Activated T-cell treated with anti-CD3 and anti-CD28 coated beads for 24 hours (primary cell): ENCODE results near the gene CMTM4.
"Not testable (repeated sequence)": the region's sequence is repeated elsewhere in the genome, so short reads cannot be mapped to it uniquely, and the experiment has no call there.

Experiments used
- DNase-seq: peaks from one replicate; pipeline ENCODE4 v3.0.0-alpha.2; 2020; ENCODE audit warnings: low read depth

CMTM4 gene

GRCh38 chr16:66641387-66641786, 55.2 kb downstream of the CMTM4 start:
- DNase-seq: no peak

DNA sequence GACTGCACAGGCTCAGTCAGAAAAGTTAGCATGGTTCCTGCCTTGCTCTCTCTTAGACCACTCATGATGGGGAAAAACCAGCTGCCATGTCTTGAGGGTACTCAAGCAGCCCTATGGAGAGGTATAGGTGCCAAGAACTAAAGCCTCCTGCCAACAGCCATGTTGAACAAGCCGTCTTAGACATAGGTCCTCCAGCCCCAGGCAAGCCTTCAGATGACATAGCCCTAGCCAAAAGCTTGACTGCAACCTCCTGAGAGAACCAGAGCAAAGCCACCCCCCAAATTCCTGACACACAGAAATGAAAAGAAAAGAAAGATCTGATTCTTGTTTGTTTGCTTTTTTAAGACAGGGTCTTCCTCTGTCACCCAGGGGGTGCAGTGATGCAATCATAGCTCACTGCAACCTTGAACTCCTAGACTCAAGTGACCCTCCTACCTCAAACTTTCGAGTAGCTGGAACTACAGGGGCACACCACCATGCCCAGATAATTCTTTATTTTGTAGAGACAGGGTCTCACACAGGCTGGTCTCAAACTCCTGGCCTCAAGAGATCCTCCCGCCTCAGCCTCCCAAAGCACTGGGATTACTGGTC, 55.7 kb downstream of the CMTM4 start:
- DNase-seq: no peak

DNA sequence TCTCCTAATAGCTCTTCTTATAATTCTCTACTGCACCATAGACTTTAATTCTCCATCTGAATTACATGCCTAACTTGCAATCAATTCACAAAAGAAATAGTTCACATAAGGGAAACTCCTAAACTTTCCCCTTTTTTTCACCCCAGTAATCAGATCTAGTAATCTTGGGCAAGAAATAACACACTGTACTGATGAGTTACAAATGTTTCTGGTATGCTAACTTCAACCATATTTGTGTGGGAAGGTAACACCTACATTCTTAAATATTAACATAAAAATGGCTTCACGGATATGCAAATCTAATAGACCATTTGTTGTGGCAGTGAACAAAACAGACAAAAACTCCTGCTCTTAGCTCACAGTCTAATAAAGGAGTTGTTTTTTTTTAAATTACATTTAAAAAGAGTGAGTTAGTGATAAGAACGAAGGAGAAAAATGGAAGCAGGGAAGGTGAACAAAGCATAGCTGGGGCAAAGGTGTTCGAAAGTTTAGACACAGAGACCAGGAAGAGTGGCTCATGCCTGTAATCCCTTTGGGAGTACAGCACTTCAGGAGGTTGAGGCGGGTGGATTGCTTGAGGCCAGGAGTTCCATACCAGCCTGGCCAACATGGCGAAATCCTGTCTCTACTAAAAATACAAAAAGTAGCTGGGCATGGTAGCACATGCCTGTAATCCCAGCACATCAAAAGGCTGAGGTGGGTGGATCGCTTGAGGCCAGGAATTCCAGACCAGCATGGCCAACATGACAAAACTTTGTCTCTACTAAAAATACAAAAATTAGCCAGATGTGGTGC, 57.3 kb downstream of the CMTM4 start:
- DNase-seq: no peak

DNA sequence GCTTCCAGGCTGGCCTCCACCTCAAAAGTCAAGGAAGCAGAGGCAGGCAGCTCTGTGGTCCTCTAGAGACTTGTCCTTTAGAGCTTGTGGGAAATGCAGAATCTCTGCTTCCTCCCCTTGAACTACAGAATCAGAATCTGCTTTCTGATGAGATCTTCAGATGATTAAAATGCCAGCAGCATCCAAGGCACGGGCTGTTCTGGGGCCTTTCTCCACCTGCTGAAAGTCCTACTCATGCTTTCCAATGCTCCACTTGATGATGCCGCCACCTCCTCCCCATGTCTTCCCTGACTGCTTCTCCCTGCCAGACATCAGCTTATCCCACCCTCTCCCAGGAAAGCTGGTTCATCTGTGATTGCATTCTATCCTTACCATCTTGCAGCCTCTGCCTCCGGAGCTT, 58.7 kb downstream of the CMTM4 start:
- DNase-seq: no peak

DNA sequence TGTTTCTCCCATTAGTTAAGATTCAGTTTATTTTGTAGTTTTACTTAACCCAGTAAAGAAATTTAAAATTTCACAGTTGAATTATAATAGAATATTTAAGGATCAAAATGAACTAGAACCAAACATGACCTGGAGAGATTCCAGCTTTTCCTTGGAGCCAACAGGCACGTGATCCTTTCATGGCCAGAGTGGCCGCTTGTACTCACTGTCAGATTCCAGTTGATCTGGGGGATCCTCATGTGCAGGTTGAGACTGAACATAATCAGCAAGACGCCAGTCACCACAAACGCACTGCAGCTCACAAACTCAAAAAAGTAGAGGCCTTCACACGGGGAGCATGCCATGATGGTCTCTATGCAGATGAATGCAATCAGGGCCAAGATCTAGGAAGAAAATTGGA, 60.3 kb downstream of the CMTM4 start:
- DNase-seq: no peak

- no peak for DNase-seq
These were observed 61.1 kb downstream of the CMTM4 start for GRCh38 chr16:66635406-66635805.

DNA sequence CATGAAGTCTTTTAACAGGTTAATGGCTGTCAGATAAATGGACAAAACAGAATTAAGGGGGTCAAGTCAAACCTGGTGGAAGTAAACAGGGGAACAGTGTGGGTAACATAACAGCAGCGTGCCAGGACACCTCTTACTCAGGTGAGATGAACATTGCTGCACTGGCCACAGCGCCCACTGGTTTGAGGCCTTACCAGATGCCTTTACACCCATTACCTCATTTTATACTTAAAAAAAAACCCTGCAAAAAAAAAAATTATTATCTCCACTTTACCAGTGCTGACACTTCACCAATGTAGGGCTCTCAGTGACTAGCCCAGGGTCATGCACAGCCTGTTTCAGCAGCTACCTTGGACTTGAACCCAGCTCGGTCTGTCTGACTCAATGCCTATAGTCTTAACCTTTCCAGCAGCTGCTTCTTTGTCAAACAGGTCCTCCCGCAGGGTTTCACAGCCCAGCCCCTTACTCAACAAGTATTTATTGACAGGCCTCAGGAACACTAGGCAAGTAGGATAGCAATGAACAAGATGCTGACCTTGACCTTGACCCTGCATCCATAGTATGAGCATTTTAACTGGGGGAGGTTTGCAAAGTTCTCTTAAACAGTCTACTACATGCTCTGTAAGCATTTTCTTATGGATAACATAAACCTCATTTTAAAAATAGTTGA, 61.9 kb downstream of the CMTM4 start:
- DNase-seq: no peak

- DNase-seq: not testable (repeated sequence)
These were observed 65.0 kb downstream of the CMTM4 start for GRCh38 chr16:66631558-66631957.

DNA sequence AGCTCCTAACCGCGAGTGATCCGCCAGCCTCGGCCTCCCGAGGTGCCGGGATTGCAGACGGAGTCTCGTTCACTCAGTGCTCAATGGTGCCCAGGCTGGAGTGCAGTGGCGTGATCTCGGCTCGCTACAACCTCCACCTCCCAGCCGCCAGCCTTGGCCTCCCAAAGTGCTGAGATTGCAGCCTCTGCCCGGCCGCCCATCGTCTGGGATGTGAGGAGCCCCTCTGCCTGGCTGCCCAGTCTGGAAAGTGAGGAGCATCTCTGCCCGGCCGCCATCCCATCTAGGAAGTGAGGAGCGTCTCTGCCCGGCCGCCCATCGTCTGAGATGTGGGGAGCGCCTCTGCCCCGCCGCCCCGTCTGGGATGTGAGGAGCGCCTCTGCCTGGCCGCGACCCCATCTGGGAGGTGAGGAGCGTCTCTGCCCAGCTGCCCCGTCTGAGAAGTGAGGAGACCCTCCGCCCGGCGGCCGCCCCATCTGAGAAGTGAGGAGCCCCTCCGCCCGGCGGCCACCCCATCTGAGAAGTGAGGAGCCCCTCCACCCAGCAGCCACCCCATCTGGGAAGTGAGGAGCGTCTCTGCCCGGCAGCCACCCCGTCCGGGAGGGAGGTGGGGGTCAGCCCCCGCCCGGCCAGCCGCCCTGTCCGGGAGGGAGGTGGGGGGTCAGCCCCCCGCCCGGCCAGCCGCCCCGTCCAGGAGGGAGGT, 65.8 kb downstream of the CMTM4 start:
- not testable (repeated sequence) for DNase-seq

DNA sequence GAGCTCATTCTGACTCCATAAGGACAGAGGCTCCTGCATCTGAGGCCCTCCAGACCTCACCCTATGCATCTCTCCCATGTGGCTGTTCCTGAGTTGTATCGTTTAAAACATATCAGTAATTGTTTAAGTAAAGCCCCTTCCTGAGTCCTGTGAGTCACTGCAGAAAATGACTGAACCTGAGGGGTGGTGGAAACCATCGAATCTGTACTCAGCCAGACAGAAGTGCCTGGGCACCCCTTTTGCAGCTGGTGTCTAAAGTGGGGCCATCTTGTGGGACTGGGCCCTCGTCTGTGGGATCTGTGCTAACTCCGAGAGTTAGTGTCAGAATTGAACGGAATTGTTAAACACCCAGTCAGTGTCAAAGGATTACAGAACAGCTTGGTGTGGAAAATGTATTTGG, 66.7 kb downstream of the CMTM4 start:
- no peak for DNase-seq

GRCh38 chr16:66627611-66628378, 68.7 kb downstream of the CMTM4 start:
- not testable (repeated sequence) for DNase-seq

DNA sequence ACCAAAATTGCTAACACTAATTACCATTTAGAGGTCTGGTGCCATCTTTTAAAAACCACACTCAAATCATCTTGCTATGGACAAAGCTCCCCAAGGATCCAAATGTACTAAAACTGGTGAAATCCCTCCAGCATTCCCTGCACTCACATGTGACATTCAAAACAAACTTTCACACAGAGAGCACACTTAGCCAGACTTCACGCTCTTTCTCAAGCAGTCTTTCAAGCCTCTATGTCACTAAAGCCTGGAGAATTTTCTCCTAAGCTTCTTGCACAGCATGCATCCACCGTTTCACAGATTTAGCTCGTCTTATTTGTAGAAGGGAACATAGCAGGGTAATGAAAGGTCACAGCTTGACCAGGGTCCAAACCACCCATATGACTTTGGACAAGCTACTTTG, 72.8 kb downstream of the CMTM4 start:
- DNase-seq: no peak

DNA sequence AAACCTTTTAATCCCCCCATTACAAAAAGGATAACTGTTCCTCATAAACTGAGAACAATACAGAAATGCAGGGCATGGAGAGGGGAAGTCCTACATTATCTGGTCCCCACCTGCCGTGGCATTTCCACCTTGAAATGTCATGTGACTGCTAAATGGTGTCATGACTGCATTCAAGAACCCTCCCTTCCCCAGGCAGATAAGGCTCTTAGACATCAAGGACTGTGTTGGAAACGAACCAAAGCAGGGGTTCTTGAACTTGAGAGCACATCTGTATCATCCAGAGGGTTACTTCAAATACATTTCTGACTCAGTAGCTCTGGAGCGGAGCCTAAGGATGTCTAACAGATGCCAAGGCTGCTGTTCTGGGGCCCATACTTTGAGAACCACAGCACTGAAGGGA, 73.7 kb downstream of the CMTM4 start:
- DNase-seq: no peak

DNA sequence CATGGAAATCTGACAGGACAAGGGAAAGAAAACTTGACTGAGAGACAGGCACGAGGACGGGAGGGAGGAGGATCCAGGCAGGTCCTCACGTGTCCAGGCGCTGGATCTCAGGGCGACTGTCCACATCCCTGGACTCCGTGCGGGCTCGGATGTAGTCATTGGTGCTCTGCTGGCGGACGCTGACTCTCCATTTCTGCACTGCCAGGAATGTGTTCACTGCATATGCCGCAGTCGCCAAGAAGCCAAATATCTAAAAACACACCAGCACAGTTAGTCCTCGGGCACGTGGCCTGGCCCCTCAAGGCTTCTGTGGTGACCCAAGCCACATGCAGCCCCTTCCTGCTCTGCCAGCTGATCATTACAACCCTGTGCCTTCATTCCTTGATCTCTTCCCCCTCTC, 74.6 kb downstream of the CMTM4 start:
- no peak for DNase-seq

- DNase-seq: no peak
These were observed 76.1 kb downstream of the CMTM4 start for GRCh38 chr16:66620429-66620795.

- no peak for DNase-seq
These were observed 76.8 kb downstream of the CMTM4 start for GRCh38 chr16:66619534-66620428.

DNA sequence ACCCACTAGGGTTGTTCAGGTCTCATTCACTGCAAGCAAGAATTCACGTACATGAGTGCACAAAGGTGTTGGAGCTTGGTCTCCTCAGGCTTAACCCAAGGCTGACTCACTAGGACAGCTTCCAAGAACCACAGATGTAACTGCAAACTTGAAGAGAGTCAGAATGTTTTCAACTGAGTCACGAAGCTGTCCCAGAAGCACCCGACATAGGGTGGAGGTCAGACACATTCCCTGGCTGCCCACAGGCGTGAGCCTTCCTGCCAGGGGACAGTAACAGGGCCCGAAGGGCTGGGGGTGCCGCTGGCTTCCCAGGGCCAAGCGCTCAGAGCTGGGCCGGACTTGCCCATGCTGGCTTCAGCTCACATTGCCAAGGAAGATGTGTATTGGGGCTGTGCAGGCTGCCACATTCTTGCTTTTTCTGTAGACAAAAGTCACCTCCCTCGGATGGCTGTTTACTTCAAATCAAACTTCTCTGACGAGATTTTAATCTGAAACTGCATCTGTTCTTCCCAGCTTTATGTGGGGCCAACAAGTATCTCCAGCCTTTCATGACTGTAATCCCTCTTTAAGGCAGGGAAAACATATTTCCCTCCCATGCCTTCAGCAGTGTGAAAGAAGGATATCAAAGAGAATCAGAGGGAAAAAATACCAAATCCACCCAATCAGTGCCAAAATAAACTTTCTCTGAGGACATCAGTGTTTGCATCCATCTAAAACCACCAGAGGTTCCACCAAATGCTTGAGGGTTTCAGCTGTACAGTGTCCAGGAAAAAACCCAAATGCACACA, 77.8 kb downstream of the CMTM4 start:
- DNase-seq: no peak

DNA sequence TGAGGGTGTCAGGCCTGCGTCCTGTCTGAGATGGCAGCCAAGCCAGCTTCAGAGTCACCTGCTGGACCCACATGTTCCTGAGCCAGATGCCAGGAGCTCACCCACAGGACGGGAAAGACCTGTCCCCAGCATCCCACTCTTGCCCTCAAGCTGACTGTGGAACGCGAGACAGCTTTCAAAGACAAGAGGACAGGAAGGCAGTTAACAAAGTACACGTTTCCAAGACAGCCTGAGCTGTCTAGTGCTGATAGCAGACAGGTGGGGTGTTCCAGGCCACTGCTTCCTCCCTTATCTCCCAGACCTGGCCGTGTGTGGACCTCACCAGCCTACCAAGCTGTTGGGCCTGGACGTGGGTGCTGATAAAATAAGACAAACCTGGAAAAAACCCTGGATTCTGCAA, 78.8 kb downstream of the CMTM4 start:
- no peak for DNase-seq

- DNase-seq: no peak
These were observed 79.5 kb downstream of the CMTM4 start for GRCh38 chr16:66617010-66617434.

- no peak for DNase-seq
These were observed 80.0 kb downstream of the CMTM4 start for GRCh38 chr16:66616592-66616991.
